ENCODE results near the gene TIMM22. TPM values are rescaled to one million over a fixed set of nuclear protein-coding genes. Genes with fewer than 3 reads are reported as not detected.

TIMM22 gene
- total and polyA plus RNA-seq, 2 of the 13 experiments (the other 11 are each of a cell fraction or from before 2014, with no cell fraction given) = 6.2 to 15.5 TPM

DNA sequence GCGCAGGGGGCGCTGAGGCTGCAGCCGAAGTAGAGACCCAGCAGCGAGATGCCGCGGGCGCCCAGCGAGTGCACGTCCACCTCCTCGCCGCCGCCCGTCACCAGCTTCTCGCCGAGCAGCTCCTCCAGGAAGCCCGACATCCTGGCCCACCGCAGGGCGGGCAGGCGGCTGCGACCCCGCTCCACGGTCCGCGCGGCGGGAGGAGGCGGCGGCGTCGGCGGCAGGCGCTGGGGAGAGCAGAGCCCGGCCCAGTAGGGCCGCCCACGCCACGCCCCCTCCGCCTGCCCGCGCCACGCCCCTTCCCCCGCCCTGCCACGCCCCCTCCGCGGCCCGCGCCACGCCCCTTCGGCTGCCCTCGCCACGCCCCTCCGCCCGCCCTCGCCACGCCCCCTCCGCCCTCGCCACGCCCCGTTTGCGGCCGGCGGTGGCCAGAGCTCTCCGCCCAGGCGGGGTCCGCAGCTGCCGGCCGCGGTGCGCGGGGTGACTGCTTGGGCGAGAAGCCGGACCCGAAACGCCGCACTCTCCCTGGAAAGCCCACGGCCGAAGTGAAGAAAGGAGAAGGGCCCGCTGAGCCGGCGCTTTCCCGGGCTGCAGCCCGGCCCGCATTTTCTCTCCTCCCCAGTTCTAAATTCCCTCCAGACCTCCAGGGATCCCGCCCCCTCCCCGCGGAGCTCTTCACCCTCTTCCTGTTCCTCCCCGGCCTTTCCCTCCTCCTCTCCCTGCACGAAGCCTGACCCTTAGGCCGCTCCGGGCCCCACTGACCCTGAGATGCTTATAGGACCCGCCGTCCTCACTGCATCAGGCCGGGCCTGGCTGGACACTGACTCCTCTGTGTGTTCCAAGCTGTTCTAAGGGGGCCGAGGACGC lies 17.2 kb upstream of the TIMM22 start, which contains the start of gene NXN (continued):
- TF ChIP-seq, protein P1, sequence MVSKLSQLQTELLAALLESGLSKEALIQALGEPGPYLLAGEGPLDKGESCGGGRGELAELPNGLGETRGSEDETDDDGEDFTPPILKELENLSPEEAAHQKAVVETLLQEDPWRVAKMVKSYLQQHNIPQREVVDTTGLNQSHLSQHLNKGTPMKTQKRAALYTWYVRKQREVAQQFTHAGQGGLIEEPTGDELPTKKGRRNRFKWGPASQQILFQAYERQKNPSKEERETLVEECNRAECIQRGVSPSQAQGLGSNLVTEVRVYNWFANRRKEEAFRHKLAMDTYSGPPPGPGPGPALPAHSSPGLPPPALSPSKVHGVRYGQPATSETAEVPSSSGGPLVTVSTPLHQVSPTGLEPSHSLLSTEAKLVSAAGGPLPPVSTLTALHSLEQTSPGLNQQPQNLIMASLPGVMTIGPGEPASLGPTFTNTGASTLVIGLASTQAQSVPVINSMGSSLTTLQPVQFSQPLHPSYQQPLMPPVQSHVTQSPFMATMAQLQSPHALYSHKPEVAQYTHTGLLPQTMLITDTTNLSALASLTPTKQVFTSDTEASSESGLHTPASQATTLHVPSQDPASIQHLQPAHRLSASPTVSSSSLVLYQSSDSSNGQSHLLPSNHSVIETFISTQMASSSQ (IDR thresholded peaks at IDR 0.05; ENCODE audit: low read depth) = no peak
- TF ChIP-seq, protein P1 (CRISPR knock-in tag; IDR thresholded peaks at IDR 0.05; ENCODE audit: borderline replicate concordance) = no peak
- TF ChIP-seq ZNF496 (CRISPR knock-in tag; IDR thresholded peaks at IDR 0.05; ENCODE audit: insufficient replicate concordance) (no peak), YY1 (IDR thresholded peaks at IDR 0.05; ENCODE audit: insufficient read depth, insufficient replicate concordance, low read depth, low read length) (peak; percentile 34), TGIF2 (CRISPR knock-in tag; IDR thresholded peaks at IDR 0.05) (no peak), ZKSCAN5 (CRISPR knock-in tag; IDR thresholded peaks at IDR 0.05) (no peak), STAT5B (CRISPR knock-in tag; IDR thresholded peaks at IDR 0.05) (no peak), ESRRA (CRISPR knock-in tag; IDR thresholded peaks at IDR 0.05; ENCODE audit: low read depth) (no peak), SP1 (IDR thresholded peaks at IDR 0.05) (no peak), SP1 (CRISPR knock-in tag; IDR thresholded peaks at IDR 0.05) (peak; percentile 56)
- TF ChIP-seq, protein P2, sequence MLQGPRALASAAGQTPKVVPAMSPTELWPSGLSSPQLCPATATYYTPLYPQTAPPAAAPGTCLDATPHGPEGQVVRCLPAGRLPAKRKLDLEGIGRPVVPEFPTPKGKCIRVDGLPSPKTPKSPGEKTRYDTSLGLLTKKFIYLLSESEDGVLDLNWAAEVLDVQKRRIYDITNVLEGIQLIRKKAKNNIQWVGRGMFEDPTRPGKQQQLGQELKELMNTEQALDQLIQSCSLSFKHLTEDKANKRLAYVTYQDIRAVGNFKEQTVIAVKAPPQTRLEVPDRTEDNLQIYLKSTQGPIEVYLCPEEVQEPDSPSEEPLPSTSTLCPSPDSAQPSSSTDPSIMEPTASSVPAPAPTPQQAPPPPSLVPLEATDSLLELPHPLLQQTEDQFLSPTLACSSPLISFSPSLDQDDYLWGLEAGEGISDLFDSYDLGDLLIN (CRISPR knock-in tag; IDR thresholded peaks at IDR 0.05; ENCODE audit: borderline replicate concordance) = no peak
- TF ChIP-seq, protein P3, sequence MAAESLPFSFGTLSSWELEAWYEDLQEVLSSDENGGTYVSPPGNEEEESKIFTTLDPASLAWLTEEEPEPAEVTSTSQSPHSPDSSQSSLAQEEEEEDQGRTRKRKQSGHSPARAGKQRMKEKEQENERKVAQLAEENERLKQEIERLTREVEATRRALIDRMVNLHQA (CRISPR knock-in tag; IDR thresholded peaks at IDR 0.05) = no peak
- TF ChIP-seq, protein P4, sequence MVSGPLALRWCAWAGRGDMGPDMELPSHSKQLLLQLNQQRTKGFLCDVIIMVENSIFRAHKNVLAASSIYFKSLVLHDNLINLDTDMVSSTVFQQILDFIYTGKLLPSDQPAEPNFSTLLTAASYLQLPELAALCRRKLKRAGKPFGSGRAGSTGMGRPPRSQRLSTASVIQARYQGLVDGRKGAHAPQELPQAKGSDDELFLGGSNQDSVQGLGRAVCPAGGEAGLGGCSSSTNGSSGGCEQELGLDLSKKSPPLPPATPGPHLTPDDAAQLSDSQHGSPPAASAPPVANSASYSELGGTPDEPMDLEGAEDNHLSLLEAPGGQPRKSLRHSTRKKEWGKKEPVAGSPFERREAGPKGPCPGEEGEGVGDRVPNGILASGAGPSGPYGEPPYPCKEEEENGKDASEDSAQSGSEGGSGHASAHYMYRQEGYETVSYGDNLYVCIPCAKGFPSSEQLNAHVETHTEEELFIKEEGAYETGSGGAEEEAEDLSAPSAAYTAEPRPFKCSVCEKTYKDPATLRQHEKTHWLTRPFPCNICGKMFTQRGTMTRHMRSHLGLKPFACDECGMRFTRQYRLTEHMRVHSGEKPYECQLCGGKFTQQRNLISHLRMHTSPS (CRISPR knock-in tag; IDR thresholded peaks at IDR 0.05; ENCODE audit: low read depth) = no peak
- TF ChIP-seq, protein P5, sequence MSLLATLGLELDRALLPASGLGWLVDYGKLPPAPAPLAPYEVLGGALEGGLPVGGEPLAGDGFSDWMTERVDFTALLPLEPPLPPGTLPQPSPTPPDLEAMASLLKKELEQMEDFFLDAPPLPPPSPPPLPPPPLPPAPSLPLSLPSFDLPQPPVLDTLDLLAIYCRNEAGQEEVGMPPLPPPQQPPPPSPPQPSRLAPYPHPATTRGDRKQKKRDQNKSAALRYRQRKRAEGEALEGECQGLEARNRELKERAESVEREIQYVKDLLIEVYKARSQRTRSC (CRISPR knock-in tag; IDR thresholded peaks at IDR 0.05; ENCODE audit: low read depth) = no peak
